Activated CD4-positive, alpha-beta T cell treated with anti-CD3 and anti-CD28 coated beads for 36 hours (primary cell): ENCODE measurements around the gene PRKCZ. TPM values are rescaled to one million over a fixed set of nuclear protein-coding genes. Genes with fewer than 3 reads are reported as not detected.
"Not testable (repeated sequence)": the region's sequence is repeated elsewhere in the genome, so short reads cannot be mapped to it uniquely, and the experiment has no call there.

Source experiments
- ATAC-seq: fragments of 200-7000 bp; cut with Tn5 transposase; one replicate; pipeline ENCODE4 v1.10.0; 2021; ENCODE audit warnings: mild to moderate bottlenecking, moderate library complexity
- CTCF ChIA-PET: fragments of 350-600 bp; sonication (Branson Sonifier 250); formaldehyde crosslinking; loops from one replicate; lab custom pipeline; 2021; ENCODE audit warnings: antibody characterized with exemption; lab: Charles Lee
- POLR2A ChIA-PET: fragments of 350-600 bp; sonication (Branson Sonifier 250); formaldehyde crosslinking; loops from one replicate; lab custom pipeline; 2021; ENCODE audit warnings: antibody characterized with exemption, inconsistent platforms; lab: Charles Lee
- DNase-seq: peaks from one replicate; pipeline ENCODE4 v3.0.0-alpha.2; 2020
- H3K27ac Mint-ChIP-seq: one replicate; pipeline ENCODE4 v1.8.0; 2021; ENCODE audit warnings: mixed read lengths
- H3K27me3 Mint-ChIP-seq: one replicate; pipeline ENCODE4 v1.8.0; 2021; ENCODE audit warnings: mixed read lengths
- H3K36me3 Mint-ChIP-seq: one replicate; pipeline ENCODE4 v1.8.0; 2021; ENCODE audit warnings: low read depth, mixed read lengths
- H3K4me1 Mint-ChIP-seq: one replicate; pipeline ENCODE4 v1.8.0; 2021; ENCODE audit warnings: mixed read lengths
- H3K4me3 Mint-ChIP-seq: one replicate; pipeline ENCODE4 v1.8.0; 2021; ENCODE audit warnings: mild to moderate bottlenecking, moderate library complexity, mixed read lengths
- H3K9me3 Mint-ChIP-seq: one replicate; pipeline ENCODE4 v1.8.0; 2021; ENCODE audit warnings: low read depth, mixed read lengths
- intact Hi-C, 2 experiments: fragments of 100-400 bp; cut with DNase I in 1 of 2; cut with micrococcal nuclease in 1 of 2; formaldehyde crosslinking; loops; one replicate each; pipeline versions ENCODE4 v1.14.2 to v1.15.1; 2022 to 2024; cut with DNase I, micrococcal nuclease
- total RNA-seq, 2 experiments: library from RNA; stranded (reverse); gene quantifications; one replicate each; pipeline ENCODE4 v1.2.3, GENCODE V29; 2021

Gene PRKCZ
- total RNA-seq, 2 experiments from 2014 or later, result 9.8 to 10.9 TPM

GRCh38 chr1:2147869-2148268 is 97.7 kb downstream of the PRKCZ start:
- ATAC-seq, H3K36me3 Mint-ChIP-seq, POLR2A ChIA-PET, DNase-seq, intact Hi-C loops, CTCF ChIA-PET, H3K27ac Mint-ChIP-seq, H3K4me1 Mint-ChIP-seq, H3K9me3 Mint-ChIP-seq, H3K27me3 Mint-ChIP-seq, H3K4me3 Mint-ChIP-seq: not testable (repeated sequence)

- ATAC-seq (peak; percentile 79), DNase-seq (peak; percentile 72)
- Mint-ChIP-seq H3K4me3 (no peak overlapping the region), H3K27me3 (no peaks in the 10 kb centered on the region), H3K27ac (no peak overlapping the region), H3K36me3 (peaks cover 2% of the 10 kb centered on the region), H3K4me1 (peaks cover 10% of the 10 kb centered on the region), H3K9me3 (no peaks in the 10 kb centered on the region)
- intact Hi-C loops, result no loop called here
- ChIA-PET CTCF (interaction anchor here (1.0 to 2.4 kb wide), 2 partner anchors 9 to 46 kb away, joined by 4 to 11 read pairs; partner anchors contain the start of gene FAAP20), POLR2A (no interaction called here)
Observed at GRCh38 chr1:2148691-2149090, 98.5 kb downstream of the PRKCZ start.

GRCh38 chr1:2150801-2151200 is 100.6 kb downstream of the PRKCZ start:
- peaks cover 10% of the 10 kb centered on the region for H3K4me1 Mint-ChIP-seq
- DNase-seq (no peak), ATAC-seq (no peak)
- H3K27me3 Mint-ChIP-seq, result no peaks in the 10 kb centered on the region
- H3K4me3 Mint-ChIP-seq, result no peak overlapping the region
- peaks cover 8% of the 10 kb centered on the region for H3K36me3 Mint-ChIP-seq
- no peak overlapping the region for H3K27ac Mint-ChIP-seq
- POLR2A ChIA-PET, result no interaction called here
- CTCF ChIA-PET, result interaction anchor here (1.1 to 2.4 kb wide), 2 partner anchors 11 to 36 kb away, joined by 3 to 11 read pairs; no protein-coding TSS in a partner anchor
- H3K9me3 Mint-ChIP-seq, result peaks cover 3% of the 10 kb centered on the region
- intact Hi-C loops, result no loop called here

GRCh38 chr1:2151252-2151651 is 101.0 kb downstream of the PRKCZ start:
- H3K27me3 Mint-ChIP-seq, result no peaks in the 10 kb centered on the region
- DNase-seq, result no peak
- peaks cover 10% of the 10 kb centered on the region for H3K4me1 Mint-ChIP-seq
- no peak for ATAC-seq
- POLR2A ChIA-PET, result no interaction called here
- H3K9me3 Mint-ChIP-seq, result peaks cover 3% of the 10 kb centered on the region
- no peak overlapping the region for H3K27ac Mint-ChIP-seq
- no peak overlapping the region for H3K4me3 Mint-ChIP-seq
- intact Hi-C loops, result no loop called here
- CTCF ChIA-PET, result interaction anchor here (0.7 to 1.1 kb wide), 3 partner anchors 12 to 36 kb away, joined by 3 to 4 read pairs (median 4); no protein-coding TSS in a partner anchor
- peaks cover 8% of the 10 kb centered on the region for H3K36me3 Mint-ChIP-seq

GRCh38 chr1:2151911-2152310 is 101.7 kb downstream of the PRKCZ start:
- Mint-ChIP-seq H3K27me3 (no peaks in the 10 kb centered on the region), H3K9me3 (peaks cover 3% of the 10 kb centered on the region), H3K4me3 (no peak overlapping the region), H3K36me3 (peaks cover 8% of the 10 kb centered on the region), H3K4me1 (peaks cover 10% of the 10 kb centered on the region), H3K27ac (no peak overlapping the region)
- intact Hi-C loops, result no loop called here
- ChIA-PET POLR2A (no interaction called here), CTCF (interaction anchor here (0.7 to 1.2 kb wide), 4 partner anchors 11 to 37 kb away, joined by 3 to 7 read pairs (median 4); no protein-coding TSS in a partner anchor)
- DNase-seq (no peak), ATAC-seq (no peak)

GRCh38 chr1:2152954-2153353 is 102.7 kb downstream of the PRKCZ start:
- POLR2A ChIA-PET, result no interaction called here
- Mint-ChIP-seq H3K4me3 (no peak overlapping the region), H3K4me1 (peaks cover 10% of the 10 kb centered on the region), H3K36me3 (peaks cover 8% of the 10 kb centered on the region), H3K9me3 (peaks cover 3% of the 10 kb centered on the region), H3K27ac (peak overlapping the region; percentile 61), H3K27me3 (no peaks in the 10 kb centered on the region)
- intact Hi-C loops, result no loop called here
- DNase-seq (peak; percentile 74), ATAC-seq (peak; percentile 66)
- CTCF ChIA-PET, result no interaction called here

GRCh38 chr1:2154022-2154421 is 103.8 kb downstream of the PRKCZ start:
- no peak for DNase-seq
- intact Hi-C loops, result no loop called here
- no peak for ATAC-seq
- peaks cover 8% of the 10 kb centered on the region for H3K36me3 Mint-ChIP-seq
- CTCF ChIA-PET, result no interaction called here
- no peak overlapping the region for H3K4me3 Mint-ChIP-seq
- H3K4me1 Mint-ChIP-seq, result peaks cover 10% of the 10 kb centered on the region
- POLR2A ChIA-PET, result no interaction called here
- H3K9me3 Mint-ChIP-seq, result peaks cover 3% of the 10 kb centered on the region
- H3K27ac Mint-ChIP-seq, result no peak overlapping the region
- H3K27me3 Mint-ChIP-seq, result no peaks in the 10 kb centered on the region

- peaks cover 3% of the 10 kb centered on the region for H3K9me3 Mint-ChIP-seq
- H3K4me1 Mint-ChIP-seq, result peaks cover 10% of the 10 kb centered on the region
- ATAC-seq (no peak), DNase-seq (no peak)
- H3K36me3 Mint-ChIP-seq, result peaks cover 8% of the 10 kb centered on the region
- ChIA-PET POLR2A (interaction anchor here (0.6 kb wide), 1 partner anchor 376 kb away, joined by 3 read pairs; no protein-coding TSS in a partner anchor), CTCF (no interaction called here)
- no peak overlapping the region for H3K27ac Mint-ChIP-seq
- H3K27me3 Mint-ChIP-seq, result no peaks in the 10 kb centered on the region
- intact Hi-C loops, result no loop called here
- no peak overlapping the region for H3K4me3 Mint-ChIP-seq
Observed at GRCh38 chr1:2155147-2155598, 105.0 kb downstream of the PRKCZ start.

GRCh38 chr1:2155788-2156187 is 105.6 kb downstream of the PRKCZ start:
- intact Hi-C loops, result no loop called here
- H3K27me3 Mint-ChIP-seq, result no peaks in the 10 kb centered on the region
- peaks cover 3% of the 10 kb centered on the region for H3K9me3 Mint-ChIP-seq
- ATAC-seq, result no peak
- DNase-seq, result no peak
- CTCF ChIA-PET, result interaction anchor here (1.2 kb wide), 2 partner anchors 17 to 19 kb away, joined by 3 to 4 read pairs; no protein-coding TSS in a partner anchor
- peaks cover 8% of the 10 kb centered on the region for H3K36me3 Mint-ChIP-seq
- POLR2A ChIA-PET, result no interaction called here
- H3K4me1 Mint-ChIP-seq, result peaks cover 10% of the 10 kb centered on the region
- H3K27ac Mint-ChIP-seq, result no peak overlapping the region
- no peak overlapping the region for H3K4me3 Mint-ChIP-seq

GRCh38 chr1:2156866-2157265 is 106.7 kb downstream of the PRKCZ start:
- no peak for DNase-seq
- intact Hi-C loops, result no loop called here
- Mint-ChIP-seq H3K36me3 (peaks cover 6% of the 10 kb centered on the region), H3K27me3 (no peaks in the 10 kb centered on the region), H3K9me3 (peaks cover 3% of the 10 kb centered on the region), H3K4me3 (no peak overlapping the region), H3K4me1 (peaks cover 8% of the 10 kb centered on the region), H3K27ac (no peak overlapping the region)
- ChIA-PET POLR2A (no interaction called here), CTCF (interaction anchor here (0.7 to 1.2 kb wide), 3 partner anchors 18 kb away, joined by 3 to 4 read pairs (median 3); no protein-coding TSS in a partner anchor)
- ATAC-seq, result no peak

GRCh38 chr1:2157856-2158255 is 107.6 kb downstream of the PRKCZ start:
- Mint-ChIP-seq H3K9me3 (peaks cover 3% of the 10 kb centered on the region), H3K27ac (no peak overlapping the region), H3K4me3 (no peak overlapping the region), H3K4me1 (peaks cover 7% of the 10 kb centered on the region), H3K27me3 (no peaks in the 10 kb centered on the region), H3K36me3 (peaks cover 7% of the 10 kb centered on the region)
- DNase-seq (no peak), ATAC-seq (no peak)
- POLR2A ChIA-PET, result no interaction called here
- CTCF ChIA-PET, result interaction anchor here (0.7 to 0.9 kb wide), 2 partner anchors 17 to 25 kb away, joined by 3 read pairs; no protein-coding TSS in a partner anchor
- intact Hi-C loops, result no loop called here

GRCh38 chr1:2158272-2158671 is 108.1 kb downstream of the PRKCZ start:
- peaks cover 9% of the 10 kb centered on the region for H3K36me3 Mint-ChIP-seq
- peaks cover 3% of the 10 kb centered on the region for H3K9me3 Mint-ChIP-seq
- DNase-seq (no peak), ATAC-seq (no peak)
- H3K27me3 Mint-ChIP-seq, result no peaks in the 10 kb centered on the region
- no peak overlapping the region for H3K27ac Mint-ChIP-seq
- H3K4me3 Mint-ChIP-seq, result no peak overlapping the region
- ChIA-PET POLR2A (no interaction called here), CTCF (interaction anchor here (0.9 to 1.0 kb wide), 2 partner anchors 15 to 25 kb away, joined by 3 to 4 read pairs; no protein-coding TSS in a partner anchor)
- H3K4me1 Mint-ChIP-seq, result peaks cover 6% of the 10 kb centered on the region
- intact Hi-C loops, result no loop called here
